GM23338 (cell line): ENCODE results near the gene TTLL9. TPM values are rescaled to one million over a fixed set of nuclear protein-coding genes. Genes with fewer than 3 reads are reported as not detected.

Experiments used
- ATAC-seq: fragments of 200-7000 bp; cut with Tn5 transposase; 3 replicates; pipeline ENCODE4 v1.9.1; 2020
- DNase-seq: peaks from one replicate; pipeline ENCODE4 v3.0.0-alpha.2; 2015; ENCODE audit warnings: low spot score
- H2AFZ ChIP-seq: fragments of 200-600 bp; sonication (generic); 2 replicates; pipeline ENCODE4 v1.8.0; 2016; ENCODE audit warnings: antibody characterized with exemption, mild to moderate bottlenecking, moderate library complexity
- H3F3A ChIP-seq: fragments of 200-600 bp; sonication (generic); replicated peaks from 2 replicates; pipeline ENCODE4 v1.8.0; 2017; ENCODE audit warnings: antibody characterized with exemption, mixed run types, low read depth
- H3K27ac ChIP-seq: fragments of 200-600 bp; sonication (generic); 2 replicates; pipeline ENCODE4 v1.6.1; 2016; ENCODE audit warnings: low read depth
- H3K27me3 ChIP-seq: fragments of 200-600 bp; sonication (generic); 2 replicates; pipeline ENCODE4 v1.8.0; 2016; ENCODE audit warnings: mild to moderate bottlenecking, mixed run types, moderate library complexity; ENCODE audit not compliant: insufficient read depth
- H3K36me3 ChIP-seq: fragments of 200-600 bp; sonication (generic); 2 replicates; pipeline ENCODE4 v1.8.0; 2016; ENCODE audit warnings: mild to moderate bottlenecking; ENCODE audit not compliant: insufficient read depth
- H3K4me1 ChIP-seq: fragments of 200-600 bp; sonication (generic); 2 replicates; pipeline ENCODE4 v1.8.0; 2016; ENCODE audit warnings: mild to moderate bottlenecking, moderate library complexity; ENCODE audit not compliant: insufficient read depth
- H3K4me2 ChIP-seq: fragments of 200-600 bp; sonication (generic); 2 replicates; pipeline ENCODE4 v1.7.1; 2017; ENCODE audit warnings: mixed run types
- H3K4me3 ChIP-seq: fragments of 200-600 bp; sonication (generic); 2 replicates; pipeline ENCODE4 v1.6.1; 2016; ENCODE audit warnings: mixed run types
- H3K79me2 ChIP-seq: fragments of 200-600 bp; sonication (generic); replicated peaks from 2 replicates; pipeline ENCODE4 v1.8.0; 2017; ENCODE audit warnings: mild to moderate bottlenecking; ENCODE audit not compliant: insufficient read depth
- H3K9me2 ChIP-seq: fragments of 200-600 bp; sonication (generic); 2 replicates; pipeline ENCODE4 v1.8.0; 2017; ENCODE audit not compliant: insufficient read depth
- H4K20me1 ChIP-seq: fragments of 200-600 bp; sonication (generic); replicated peaks from 2 replicates; pipeline ENCODE4 v1.8.0; 2017; ENCODE audit warnings: mild to moderate bottlenecking; ENCODE audit not compliant: insufficient read depth
- H3K27ac Mint-ChIP-seq: 2 replicates; pipeline ENCODE4 v1.8.0; 2020; ENCODE audit warnings: inconsistent platforms, mild to moderate bottlenecking, moderate library complexity, mixed read lengths
- H3K27me3 Mint-ChIP-seq: 3 replicates; pipeline ENCODE4 v1.8.0; 2022; ENCODE audit warnings: low read depth, mild to moderate bottlenecking, moderate library complexity, mixed read lengths, inconsistent platforms; ENCODE audit not compliant: insufficient read depth, poor library complexity
- H3K36me3 Mint-ChIP-seq: 3 replicates; pipeline ENCODE4 v1.8.0; 2021; ENCODE audit warnings: low read depth, mild to moderate bottlenecking, inconsistent platforms, moderate library complexity, mixed read lengths
- H3K4me1 Mint-ChIP-seq: 3 replicates; pipeline ENCODE4 v1.8.0; 2020; ENCODE audit warnings: mild to moderate bottlenecking, inconsistent platforms, mixed read lengths
- H3K4me3 Mint-ChIP-seq: 3 replicates; pipeline ENCODE4 v1.8.0; 2021; ENCODE audit warnings: moderate library complexity, mild to moderate bottlenecking, inconsistent platforms, mixed read lengths
- H3K9me3 Mint-ChIP-seq: 3 replicates; pipeline ENCODE4 v1.8.0; 2020; ENCODE audit warnings: moderate library complexity, mild to moderate bottlenecking, inconsistent platforms, mixed read lengths
- CREB1 ChIP-seq: fragments of 250-450 bp; sonication (Bioruptor Pico); IDR thresholded peaks from 2 replicates; pipeline ENCODE4 v1.5.0; 2020; ENCODE audit warnings: low read depth, mild to moderate bottlenecking, moderate library complexity
- CTCF ChIP-seq, 2 experiments: fragments of 200-600 bp in 1 of 2; sonication (generic) in 1 of 2; conservative IDR thresholded peaks; 2 replicates each; pipeline versions ENCODE4 v1.5.1 to v1.6.1; 2016 to 2017; ENCODE audit warnings: antibody characterized with exemption in 2 of 2, low read depth in 2 of 2, mild to moderate bottlenecking in 2 of 2, moderate library complexity in 1 of 2
- ETS1 ChIP-seq: IDR thresholded peaks from 2 replicates; pipeline ENCODE4 v1.6.1; 2016; ENCODE audit warnings: antibody characterized with exemption
- EZH2 ChIP-seq: fragments of 200-600 bp; sonication (generic); IDR thresholded peaks from one replicate; pipeline ENCODE4 v1.8.0; 2017; ENCODE audit warnings: antibody characterized with exemption, mild to moderate bottlenecking, low read depth; ENCODE audit not compliant: unreplicated experiment
- EZH2phosphoT487 ChIP-seq: fragments of 200-600 bp; sonication (generic); IDR thresholded peaks from one replicate; pipeline ENCODE4 v1.8.1; 2018; ENCODE audit warnings: antibody characterized with exemption; ENCODE audit not compliant: unreplicated experiment
- JUNB ChIP-seq: IDR thresholded peaks from one replicate; pipeline ENCODE4 v1.6.1; 2016; ENCODE audit warnings: antibody characterized with exemption; ENCODE audit not compliant: unreplicated experiment
- NANOG ChIP-seq: IDR thresholded peaks from 2 replicates; pipeline ENCODE4 v1.6.1; 2016; ENCODE audit warnings: antibody characterized with exemption, borderline replicate concordance
- POLR2AphosphoS5 ChIP-seq: IDR thresholded peaks from 2 replicates; pipeline ENCODE4 v1.6.1; 2016; ENCODE audit warnings: antibody characterized with exemption, low read depth
- STAT1 ChIP-seq: IDR thresholded peaks from one replicate; pipeline ENCODE4 v1.6.1; 2016; ENCODE audit warnings: antibody characterized with exemption; ENCODE audit not compliant: unreplicated experiment
- ZNF114 ChIP-seq: fragments of 250-450 bp; sonication (Bioruptor Pico); IDR thresholded peaks from 2 replicates; pipeline ENCODE4 v1.5.0; 2020; ENCODE audit warnings: mild to moderate bottlenecking, moderate library complexity
- ZNF331 ChIP-seq: fragments of 250-450 bp; sonication (Bioruptor Pico); IDR thresholded peaks from 2 replicates; pipeline ENCODE4 v1.5.0; 2020; ENCODE audit warnings: low read depth, mild to moderate bottlenecking, moderate library complexity
- ZNF462 ChIP-seq: fragments of 250-450 bp; sonication (Bioruptor Pico); IDR thresholded peaks from 2 replicates; pipeline ENCODE4 v1.5.0; 2020; ENCODE audit warnings: mild to moderate bottlenecking, moderate library complexity
- polyA plus RNA-seq: library from polyadenylated mRNA; unstranded; fragments of >200 nt; fragmentation: Nextera tagmentation; extraction: Ambion mirVana; gene quantifications from 2 replicates; pipeline ENCODE4 v1.2.1, GENCODE V29; 2016
- total RNA-seq: library from RNA; depleted of rRNA; stranded (reverse); fragments of >200 nt; shearing (Covaris generic); gene quantifications from 2 replicates; pipeline ENCODE4 v1.2.3, GENCODE V29; 2014
- TF ChIP-seq, protein P1 (sequence below): IDR thresholded peaks from one replicate; pipeline ENCODE4 v1.6.1; 2018; ENCODE audit warnings: antibody characterized with exemption; ENCODE audit not compliant: unreplicated experiment

TTLL9 gene
- total and polyA plus RNA-seq, 2 experiments from 2014 or later, result not detected

DNA sequence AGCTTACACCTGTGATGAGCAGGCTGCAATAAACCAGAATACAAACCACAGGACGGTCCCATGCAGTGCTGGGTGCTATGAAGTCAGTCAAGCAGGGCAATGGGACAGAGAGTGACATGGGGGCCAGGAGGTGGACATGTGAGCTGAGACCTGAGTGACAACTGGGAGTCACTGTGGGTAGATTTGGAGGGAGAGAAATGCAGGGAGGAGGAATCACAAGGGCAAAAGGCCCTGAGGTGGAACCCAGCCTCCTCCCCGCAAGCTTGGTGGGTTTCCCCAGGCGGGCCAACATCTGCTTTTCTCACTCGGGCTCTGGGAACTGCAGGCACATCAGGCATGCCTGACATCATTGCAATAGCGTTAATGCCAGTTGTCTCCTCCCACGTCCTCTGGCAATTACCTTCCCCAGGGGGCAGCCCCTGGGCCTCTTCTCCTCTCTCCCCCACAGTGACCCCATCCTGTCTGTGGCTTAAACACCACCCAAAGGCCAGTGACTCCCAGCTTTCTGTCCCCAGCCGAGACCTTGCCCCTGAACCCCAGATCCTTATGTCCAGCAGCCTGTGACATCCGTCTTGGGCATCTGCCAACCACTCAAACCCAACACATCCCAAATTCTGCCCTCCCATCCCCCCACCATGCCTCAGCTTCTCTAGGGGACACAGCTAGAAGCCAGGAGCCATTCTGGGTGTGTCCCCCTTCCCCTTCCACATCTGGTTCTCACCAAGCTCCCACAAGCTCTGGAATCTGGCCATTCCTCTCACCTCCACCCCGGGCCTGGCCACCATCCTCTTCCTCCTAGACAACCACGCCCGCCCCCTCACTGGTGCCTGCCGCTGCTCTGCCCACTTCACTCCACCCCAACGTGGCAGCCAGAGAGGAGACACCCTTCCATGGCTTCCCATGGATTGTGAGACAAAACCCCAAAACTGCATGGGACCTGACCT, 53.2 kb downstream of the TTLL9 start:
- Histone ChIP-seq H3K27ac (no peak overlapping the region), H3K4me3 (no peak overlapping the region), H3K4me2 (no peak overlapping the region), H4K20me1 (no peaks in the 10 kb centered on the region), H3K9me2 (no peaks in the 10 kb centered on the region), H3K79me2 (no peaks in the 10 kb centered on the region), H3K4me1 (peaks cover 14% of the 10 kb centered on the region), H2AFZ (peak overlapping the region; percentile 74), H3F3A (no peaks in the 10 kb centered on the region), H3K36me3 (no peaks in the 10 kb centered on the region), H3K27me3 (no peaks in the 10 kb centered on the region)
- Mint-ChIP-seq H3K9me3 (peaks cover 70% of the 10 kb centered on the region), H3K4me1 (peaks cover 26% of the 10 kb centered on the region), H3K4me3 (no peak overlapping the region), H3K27me3 (peaks cover 26% of the 10 kb centered on the region), H3K36me3 (no peaks in the 10 kb centered on the region; the same call in 2 of the 3 replicates), H3K27ac (no peak overlapping the region)
- ATAC-seq (no peak), DNase-seq (peak; percentile 30)
- TF ChIP-seq POLR2AphosphoS5 (no peak), EZH2 (no peak), ETS1 (no peak), JUNB (no peak), ZNF331 (CRISPR knock-in tag) (no peak), EZH2phosphoT487 (no peak), CREB1 (CRISPR knock-in tag) (no peak), ZNF114 (CRISPR knock-in tag) (no peak), STAT1 (no peak), NANOG (no peak), ZNF462 (no peak), CTCF (conservative IDR thresholded peaks at IDR 0.05; ENCODE audit: low read depth in 2 of 2) (no peak)
- TF ChIP-seq, protein P1, sequence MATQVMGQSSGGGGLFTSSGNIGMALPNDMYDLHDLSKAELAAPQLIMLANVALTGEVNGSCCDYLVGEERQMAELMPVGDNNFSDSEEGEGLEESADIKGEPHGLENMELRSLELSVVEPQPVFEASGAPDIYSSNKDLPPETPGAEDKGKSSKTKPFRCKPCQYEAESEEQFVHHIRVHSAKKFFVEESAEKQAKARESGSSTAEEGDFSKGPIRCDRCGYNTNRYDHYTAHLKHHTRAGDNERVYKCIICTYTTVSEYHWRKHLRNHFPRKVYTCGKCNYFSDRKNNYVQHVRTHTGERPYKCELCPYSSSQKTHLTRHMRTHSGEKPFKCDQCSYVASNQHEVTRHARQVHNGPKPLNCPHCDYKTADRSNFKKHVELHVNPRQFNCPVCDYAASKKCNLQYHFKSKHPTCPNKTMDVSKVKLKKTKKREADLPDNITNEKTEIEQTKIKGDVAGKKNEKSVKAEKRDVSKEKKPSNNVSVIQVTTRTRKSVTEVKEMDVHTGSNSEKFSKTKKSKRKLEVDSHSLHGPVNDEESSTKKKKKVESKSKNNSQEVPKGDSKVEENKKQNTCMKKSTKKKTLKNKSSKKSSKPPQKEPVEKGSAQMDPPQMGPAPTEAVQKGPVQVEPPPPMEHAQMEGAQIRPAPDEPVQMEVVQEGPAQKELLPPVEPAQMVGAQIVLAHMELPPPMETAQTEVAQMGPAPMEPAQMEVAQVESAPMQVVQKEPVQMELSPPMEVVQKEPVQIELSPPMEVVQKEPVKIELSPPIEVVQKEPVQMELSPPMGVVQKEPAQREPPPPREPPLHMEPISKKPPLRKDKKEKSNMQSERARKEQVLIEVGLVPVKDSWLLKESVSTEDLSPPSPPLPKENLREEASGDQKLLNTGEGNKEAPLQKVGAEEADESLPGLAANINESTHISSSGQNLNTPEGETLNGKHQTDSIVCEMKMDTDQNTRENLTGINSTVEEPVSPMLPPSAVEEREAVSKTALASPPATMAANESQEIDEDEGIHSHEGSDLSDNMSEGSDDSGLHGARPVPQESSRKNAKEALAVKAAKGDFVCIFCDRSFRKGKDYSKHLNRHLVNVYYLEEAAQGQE, result no peak
